Thyroid gland (tissue), 4 donors: ENCODE data around the gene RTCB. TPM values are rescaled to one million over a fixed set of nuclear protein-coding genes. Genes with fewer than 3 reads are reported as not detected.
A peak's percentile ranks its signal among the peaks of the same experiment; 100 is the strongest.
"Not testable (repeated sequence)": the region's sequence is repeated elsewhere in the genome, so short reads cannot be mapped to it uniquely, and the experiment has no call there.

Source experiments
- DNase-seq, 2 donors: peaks; one replicate each; pipeline ENCODE4 v3.0.0-alpha.2; 2019
- H3K27ac ChIP-seq, 3 donors: fragments of 200-600 bp; sonication (generic); 1 replicate in 2 of 3; 2 replicates in 1 of 3; pipeline ENCODE4 v1.5.1; 2016 to 2019; ENCODE audit warnings: mild to moderate bottlenecking in 1 of 3, moderate library complexity in 1 of 3
- H3K27me3 ChIP-seq: fragments of 200-600 bp; sonication (generic); one replicate; pipeline ENCODE4 v1.5.1; 2019
- H3K36me3 ChIP-seq, 2 donors: fragments of 200-600 bp; sonication (generic); one replicate each; pipeline ENCODE4 v1.5.1; 2016 to 2019
- H3K4me1 ChIP-seq, 2 donors: fragments of 200-600 bp; sonication (generic); one replicate each; pipeline ENCODE4 v1.5.1; 2017 to 2019
- H3K4me3 ChIP-seq, 3 donors: fragments of 200-600 bp; sonication (generic); replicated peaks in 1 of 3; 1 replicate in 2 of 3; 2 replicates in 1 of 3; pipeline ENCODE4 v1.5.1; 2016; ENCODE audit warnings: mild to moderate bottlenecking in 1 of 3
- H3K9me3 ChIP-seq: fragments of 200-600 bp; sonication (generic); one replicate; pipeline ENCODE4 v1.5.1; 2017
- POLR2A ChIP-seq, 2 donors: fragments of 450-650 bp; IDR thresholded peaks; one replicate each; pipeline ENCODE4 v1.6.1; 2017; ENCODE audit warnings: antibody characterized with exemption in 2 of 2, mild to moderate bottlenecking in 2 of 2, moderate library complexity in 1 of 2
- WGBS, 2 donors: methylation state at CpG; one replicate each; pipeline ENCODE4 v1.1.5; 2017; 5-methylcytosine and 5-hydroxymethylcytosine counted together
- intact Hi-C: fragments of 100-400 bp; cut with DNase I; formaldehyde crosslinking; loops from one replicate; pipeline ENCODE4 v1.15.1; 2023
- total RNA-seq, 4 donors: library from RNA; depleted of rRNA; stranded (reverse); fragments of >200 nt; gene quantifications; one replicate each; pipeline ENCODE4 v1.2.3, GENCODE V29; 2016
- TF ChIP-seq, protein P1 (sequence below), 6 experiments: fragments of 200-600 bp in 3 of 6; fragments of 450-650 bp in 3 of 6; sonication (generic) in 3 of 6; IDR thresholded peaks; one replicate each; pipeline ENCODE4 v1.5.1; 2016 to 2019; ENCODE audit warnings: antibody characterized with exemption in 6 of 6, mild to moderate bottlenecking in 2 of 6, inconsistent platforms in 1 of 6, moderate library complexity in 1 of 6

RTCB gene
- total RNA-seq, 4 donors from 2014 or later, result 64.0 to 82.9 (median 77.7) TPM

GRCh38 chr22:32353292-32353691 is 58.8 kb downstream of the RTCB start:
- H3K4me1 ChIP-seq, result no peaks in the 10 kb centered on the region
- no peaks in the 10 kb centered on the region for H3K27me3 ChIP-seq
- 96% methylated on average over 7 to 17 of the region's 28 CpGs for WGBS, 2 donors
- peak overlapping the region in 1 of 3 donors; percentile 6 for H3K27ac ChIP-seq
- H3K9me3 ChIP-seq, result no peaks in the 10 kb centered on the region
- TF ChIP-seq, protein P1, sequence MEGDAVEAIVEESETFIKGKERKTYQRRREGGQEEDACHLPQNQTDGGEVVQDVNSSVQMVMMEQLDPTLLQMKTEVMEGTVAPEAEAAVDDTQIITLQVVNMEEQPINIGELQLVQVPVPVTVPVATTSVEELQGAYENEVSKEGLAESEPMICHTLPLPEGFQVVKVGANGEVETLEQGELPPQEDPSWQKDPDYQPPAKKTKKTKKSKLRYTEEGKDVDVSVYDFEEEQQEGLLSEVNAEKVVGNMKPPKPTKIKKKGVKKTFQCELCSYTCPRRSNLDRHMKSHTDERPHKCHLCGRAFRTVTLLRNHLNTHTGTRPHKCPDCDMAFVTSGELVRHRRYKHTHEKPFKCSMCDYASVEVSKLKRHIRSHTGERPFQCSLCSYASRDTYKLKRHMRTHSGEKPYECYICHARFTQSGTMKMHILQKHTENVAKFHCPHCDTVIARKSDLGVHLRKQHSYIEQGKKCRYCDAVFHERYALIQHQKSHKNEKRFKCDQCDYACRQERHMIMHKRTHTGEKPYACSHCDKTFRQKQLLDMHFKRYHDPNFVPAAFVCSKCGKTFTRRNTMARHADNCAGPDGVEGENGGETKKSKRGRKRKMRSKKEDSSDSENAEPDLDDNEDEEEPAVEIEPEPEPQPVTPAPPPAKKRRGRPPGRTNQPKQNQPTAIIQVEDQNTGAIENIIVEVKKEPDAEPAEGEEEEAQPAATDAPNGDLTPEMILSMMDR (IDR thresholded peaks at IDR 0.05), result no peak
- no peak for TF ChIP-seq POLR2A (IDR thresholded peaks at IDR 0.05)
- intact Hi-C loops, result no loop called here
- no peak for DNase-seq
- H3K4me3 ChIP-seq, result peak overlapping the region in 1 of 3 donors; percentile 12
- H3K36me3 ChIP-seq, result no peaks in the 10 kb centered on the region

DNA sequence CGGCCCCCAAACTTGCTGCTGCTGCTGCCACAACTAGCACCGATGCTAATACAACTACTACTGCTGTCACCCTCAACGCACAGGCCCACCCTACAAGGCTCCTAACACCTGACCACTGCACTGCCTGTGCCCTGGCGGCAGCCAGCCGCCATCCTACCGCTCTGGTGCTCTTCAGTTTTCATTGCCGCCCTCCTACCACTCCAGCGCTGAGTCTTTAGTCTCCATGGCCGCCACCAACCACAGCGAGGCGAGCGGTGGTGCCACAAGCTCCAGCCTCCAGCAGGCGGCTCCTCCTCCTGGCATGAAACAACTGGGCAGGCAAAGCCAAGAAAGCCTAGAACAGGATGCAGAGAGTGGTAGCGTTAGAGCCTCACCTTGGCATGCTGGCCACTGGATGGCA is 59.4 kb downstream of the RTCB start:
- WGBS, 2 donors, result 93 to 94% methylated on average over 7 to 14 of the region's 14 CpGs
- Histone ChIP-seq H3K36me3 (no peaks in the 10 kb centered on the region), H3K4me3 (no peak overlapping the region), H3K4me1 (no peaks in the 10 kb centered on the region), H3K9me3 (no peaks in the 10 kb centered on the region), H3K27me3 (no peaks in the 10 kb centered on the region), H3K27ac (peak overlapping the region in 1 of 3 donors; percentile 6)
- no peak for TF ChIP-seq POLR2A (IDR thresholded peaks at IDR 0.05)
- DNase-seq, result no peak
- intact Hi-C loops, result no loop called here

- DNase-seq, H3K27ac ChIP-seq, H3K4me1 ChIP-seq, intact Hi-C loops, H3K27me3 ChIP-seq, H3K9me3 ChIP-seq, H3K36me3 ChIP-seq, H3K4me3 ChIP-seq: not testable (repeated sequence)
- WGBS, 2 donors, result 96 to 100% methylated on average over 1 of the region's 1 CpG
Measured at GRCh38 chr22:32351875-32352274, 60.2 kb downstream of the RTCB start.

DNA sequence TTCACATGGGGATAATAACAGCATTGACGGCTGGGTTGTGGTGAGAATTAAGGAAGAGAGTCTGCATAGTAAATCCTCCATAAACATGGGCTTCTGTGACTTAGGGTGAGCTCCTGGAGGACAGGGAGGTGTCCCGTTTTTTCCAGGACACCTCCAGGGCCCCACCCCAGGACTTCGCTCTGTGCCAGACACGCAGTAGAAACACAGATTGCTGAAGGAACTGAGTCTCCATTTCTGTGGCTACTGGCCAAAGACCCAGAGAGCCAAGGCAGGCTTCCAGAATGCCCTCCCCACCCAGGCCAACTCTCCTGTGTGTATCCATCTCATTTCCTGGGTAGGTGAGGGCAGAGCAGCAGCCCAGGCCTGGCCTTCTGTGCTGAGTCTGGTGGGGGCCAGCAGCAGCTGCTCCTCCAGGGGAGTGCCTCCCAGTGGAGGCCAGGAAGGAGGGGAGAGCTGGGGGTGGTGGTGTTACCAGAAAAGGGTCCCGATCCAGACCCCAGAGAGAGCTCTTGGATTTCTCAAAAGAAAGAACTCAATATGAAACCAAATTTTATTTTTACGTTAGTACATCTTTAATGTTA is 63.9 kb downstream of the RTCB start:
- intact Hi-C loops, result no loop called here

GRCh38 chr22:32343941-32344340 is 68.1 kb downstream of the RTCB start:
- H3K9me3 ChIP-seq, result no peaks in the 10 kb centered on the region
- H3K4me1 ChIP-seq, result peaks cover 0 to 23% of the 10 kb centered on the region in 2 donors
- H3K27ac ChIP-seq, result no peak overlapping the region
- 78 to 88% methylated on average over 5 of the region's 5 CpGs for WGBS, 2 donors
- intact Hi-C loops, result no loop called here
- DNase-seq, result no peak
- H3K27me3 ChIP-seq, result no peaks in the 10 kb centered on the region
- H3K36me3 ChIP-seq, result no peaks in the 10 kb centered on the region
- no peak for TF ChIP-seq POLR2A (IDR thresholded peaks at IDR 0.05)
- TF ChIP-seq, protein P1 (IDR thresholded peaks at IDR 0.05), result no peak
- no peak overlapping the region for H3K4me3 ChIP-seq

More for the DNA sequence above, 63.9 kb downstream of the RTCB start:
- H3K27ac ChIP-seq, result no peak overlapping the region
- 82% methylated on average over 6 of the region's 6 CpGs for WGBS, 2 donors
- no peaks in the 10 kb centered on the region for H3K27me3 ChIP-seq
- TF ChIP-seq, protein P1 (IDR thresholded peaks at IDR 0.05), result no peak
- TF ChIP-seq POLR2A (IDR thresholded peaks at IDR 0.05), result no peak
- H3K4me3 ChIP-seq, result no peak overlapping the region
- no peaks in the 10 kb centered on the region for H3K9me3 ChIP-seq
- H3K4me1 ChIP-seq, result no peaks in the 10 kb centered on the region
- DNase-seq, result no peak
- H3K36me3 ChIP-seq, result no peaks in the 10 kb centered on the region

DNA sequence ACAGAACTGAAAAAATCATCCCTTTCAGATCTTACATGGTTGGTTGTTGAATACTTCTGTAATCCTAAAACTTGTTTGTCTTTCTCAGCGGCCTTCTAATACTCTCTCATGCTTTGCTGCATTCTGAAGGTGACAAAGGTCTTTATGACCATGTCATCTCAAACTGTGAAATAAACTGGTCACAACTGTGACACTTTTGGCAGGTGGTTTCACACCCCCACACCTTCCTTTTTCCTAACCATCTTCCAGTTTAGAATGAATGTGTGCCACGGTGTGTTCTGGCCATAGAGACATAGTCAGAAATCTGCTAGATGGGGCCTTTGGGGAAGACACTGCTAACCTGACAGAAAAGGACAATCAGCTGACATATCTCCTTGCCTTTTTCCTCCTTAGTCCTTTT is 69.1 kb downstream of the RTCB start:
- no peaks in the 10 kb centered on the region for H3K27me3 ChIP-seq
- TF ChIP-seq, protein P1 (IDR thresholded peaks at IDR 0.05), result no peak
- TF ChIP-seq POLR2A (IDR thresholded peaks at IDR 0.05), result no peak
- no peak for DNase-seq
- no peak overlapping the region for H3K27ac ChIP-seq
- H3K4me3 ChIP-seq, result no peak overlapping the region
- WGBS, 2 donors, result 76 to 86% methylated on average over 2 of the region's 2 CpGs
- no peaks in the 10 kb centered on the region for H3K36me3 ChIP-seq
- H3K4me1 ChIP-seq, result peaks cover 0 to 33% of the 10 kb centered on the region in 2 donors
- H3K9me3 ChIP-seq, result no peaks in the 10 kb centered on the region
- intact Hi-C loops, result no loop called here
